Ascending aorta (tissue), 2 donors: Measurements from ENCODE around the gene MYO9B. TPM values are rescaled to one million over a fixed set of nuclear protein-coding genes. Genes with fewer than 3 reads are reported as not detected.

ENCODE experiments used
- DNase-seq, 2 donors: peaks; one replicate each; pipeline ENCODE4 v3.0.0-alpha.2; 2019; ENCODE audit warnings: low spot score in 2 of 2
- H3K27ac ChIP-seq, 2 donors: fragments of 200-600 bp; sonication (generic); one replicate each; pipeline ENCODE4 v1.5.1; 2016 to 2017; ENCODE audit warnings: mild to moderate bottlenecking in 1 of 2
- H3K27me3 ChIP-seq: fragments of 200-600 bp; sonication (generic); one replicate; pipeline ENCODE4 v1.5.1; 2017
- H3K36me3 ChIP-seq, 2 donors: fragments of 200-600 bp; sonication (generic); one replicate each; pipeline ENCODE4 v1.5.1; 2016
- H3K4me1 ChIP-seq, 2 donors: fragments of 200-600 bp; sonication (generic); one replicate each; pipeline ENCODE4 v1.5.1; 2016 to 2017; ENCODE audit warnings: mild to moderate bottlenecking in 1 of 2
- H3K4me3 ChIP-seq, 2 donors: fragments of 200-600 bp; sonication (generic); one replicate each; pipeline ENCODE4 v1.5.1; 2016 to 2017; ENCODE audit warnings: mild to moderate bottlenecking in 1 of 2
- H3K9me3 ChIP-seq, 2 donors: fragments of 200-600 bp; sonication (generic); one replicate each; pipeline ENCODE4 v1.5.1; 2016
- intact Hi-C: fragments of 100-400 bp; cut with DNase I; formaldehyde crosslinking; loops from one replicate; pipeline ENCODE4 v1.15.1; 2023
- total RNA-seq: library from RNA; depleted of rRNA; stranded (reverse); fragments of >200 nt; gene quantifications from one replicate; pipeline ENCODE4 v1.1.0, GENCODE V29; 2016
- TF ChIP-seq, protein P1 (sequence below), 3 experiments: fragments of 200-600 bp in 2 of 3; fragments of 450-650 bp in 1 of 3; sonication (generic) in 2 of 3; IDR thresholded peaks; one replicate each; pipeline ENCODE4 v1.5.1; 2016 to 2019; ENCODE audit warnings: antibody characterized with exemption in 3 of 3, mild to moderate bottlenecking in 1 of 3, moderate library complexity in 1 of 3

The MYO9B gene
- total RNA-seq, 1 donor from 2014 or later = 182 TPM

DNA sequence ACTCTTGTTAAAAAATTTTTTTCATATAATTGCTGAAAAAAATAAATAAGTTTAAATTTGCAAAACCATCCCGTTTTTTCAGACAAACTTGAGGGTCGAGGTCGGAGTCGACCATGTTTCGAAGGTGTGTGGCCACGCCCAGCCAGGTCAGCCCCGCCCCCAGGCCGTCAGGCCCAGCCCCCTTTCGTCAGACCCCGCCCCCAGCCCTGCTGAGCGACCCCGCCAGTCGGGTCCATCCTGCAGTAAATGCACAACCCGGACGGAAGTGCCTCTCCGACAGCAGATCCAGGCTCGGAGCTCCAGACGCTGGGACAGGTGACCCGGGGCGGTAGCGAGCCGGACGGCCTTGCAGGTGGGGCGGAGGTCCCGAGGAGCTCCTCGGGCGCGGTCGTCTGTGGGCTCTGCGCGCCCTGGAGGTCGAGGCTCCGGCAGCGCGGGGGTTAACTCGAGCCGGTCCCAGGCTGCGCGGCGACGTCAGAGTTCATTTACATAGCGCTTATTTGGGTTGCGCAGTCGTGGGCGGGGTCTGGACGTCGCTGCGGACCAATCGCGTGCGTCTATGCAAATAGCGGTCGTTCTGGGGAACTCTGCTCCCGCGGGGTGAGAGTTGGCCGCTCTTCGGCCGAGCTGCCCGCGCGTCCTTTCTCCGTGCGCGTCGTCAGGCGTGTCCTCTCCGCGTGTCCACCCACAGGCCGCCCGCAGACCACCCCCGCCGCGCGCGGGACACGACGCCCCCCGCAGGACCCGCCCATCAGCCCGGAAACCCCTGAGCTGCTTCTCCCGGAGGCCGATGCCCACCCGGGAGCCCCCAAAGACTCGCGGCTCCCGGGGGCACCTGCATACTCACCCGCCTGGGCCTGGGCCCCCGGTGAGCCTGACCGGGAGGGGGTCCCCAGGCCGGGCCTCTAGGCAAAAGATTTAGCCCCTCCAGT lies 150.7 kb downstream of the MYO9B start, which contains the start of gene OCEL1:
OCEL1 (plus strand) TSS at position 225 of the 932 bp plus-strand sequence; CDS start at position 247, 22 bp downstream.
- no peaks in the 10 kb centered on the region for H3K27me3 ChIP-seq
- peaks cover 5 to 16% of the 10 kb centered on the region in 2 donors for H3K36me3 ChIP-seq
- TF ChIP-seq, protein P1, sequence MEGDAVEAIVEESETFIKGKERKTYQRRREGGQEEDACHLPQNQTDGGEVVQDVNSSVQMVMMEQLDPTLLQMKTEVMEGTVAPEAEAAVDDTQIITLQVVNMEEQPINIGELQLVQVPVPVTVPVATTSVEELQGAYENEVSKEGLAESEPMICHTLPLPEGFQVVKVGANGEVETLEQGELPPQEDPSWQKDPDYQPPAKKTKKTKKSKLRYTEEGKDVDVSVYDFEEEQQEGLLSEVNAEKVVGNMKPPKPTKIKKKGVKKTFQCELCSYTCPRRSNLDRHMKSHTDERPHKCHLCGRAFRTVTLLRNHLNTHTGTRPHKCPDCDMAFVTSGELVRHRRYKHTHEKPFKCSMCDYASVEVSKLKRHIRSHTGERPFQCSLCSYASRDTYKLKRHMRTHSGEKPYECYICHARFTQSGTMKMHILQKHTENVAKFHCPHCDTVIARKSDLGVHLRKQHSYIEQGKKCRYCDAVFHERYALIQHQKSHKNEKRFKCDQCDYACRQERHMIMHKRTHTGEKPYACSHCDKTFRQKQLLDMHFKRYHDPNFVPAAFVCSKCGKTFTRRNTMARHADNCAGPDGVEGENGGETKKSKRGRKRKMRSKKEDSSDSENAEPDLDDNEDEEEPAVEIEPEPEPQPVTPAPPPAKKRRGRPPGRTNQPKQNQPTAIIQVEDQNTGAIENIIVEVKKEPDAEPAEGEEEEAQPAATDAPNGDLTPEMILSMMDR (IDR thresholded peaks at IDR 0.05) = no peak
- H3K4me3 ChIP-seq = peak within 1 kb of the TSS; percentile 73 to 80
- H3K9me3 ChIP-seq = no peaks in the 10 kb centered on the region
- intact Hi-C loops = loop anchor here (1.0 to 5.0 kb wide), 3 partner anchors 11 to 149 kb away; partner anchors contain the start of genes HAUS8, MYO9B, NR2F6 and USE1
- peak within 1 kb of the TSS; percentile 88 to 92 for H3K27ac ChIP-seq
- DNase-seq = peak; percentile 90 to 99
- H3K4me1 ChIP-seq = peaks cover 0 to 8% of the 10 kb centered on the region in 2 donors

- TF ChIP-seq, protein P1 (IDR thresholded peaks at IDR 0.05) = no peak
- Histone ChIP-seq H3K4me1 (peaks cover 0 to 8% of the 10 kb centered on the region in 2 donors), H3K9me3 (no peaks in the 10 kb centered on the region), H3K27ac (no peak overlapping the region), H3K36me3 (peaks cover 20 to 30% of the 10 kb centered on the region in 2 donors), H3K27me3 (no peaks in the 10 kb centered on the region), H3K4me3 (no peak overlapping the region)
- no peak for DNase-seq
- intact Hi-C loops = loop anchor here (5.0 kb wide), 1 partner anchor 151 kb away; the partner anchor contains the start of genes HAUS8 and MYO9B
Observed at GRCh38 chr19:17227798-17228367, 152.3 kb downstream of the MYO9B start.

GRCh38 chr19:17229890-17230289 lies 154.3 kb downstream of the MYO9B start:
- no peak for DNase-seq
- no peaks in the 10 kb centered on the region for H3K9me3 ChIP-seq
- H3K4me3 ChIP-seq = no peak overlapping the region
- no peak overlapping the region for H3K27ac ChIP-seq
- peaks cover 23 to 30% of the 10 kb centered on the region in 2 donors for H3K36me3 ChIP-seq
- peaks cover under 1 to 10% of the 10 kb centered on the region in 2 donors for H3K4me1 ChIP-seq
- no peaks in the 10 kb centered on the region for H3K27me3 ChIP-seq
- intact Hi-C loops = loop anchor here (5.0 kb wide), 1 partner anchor 153 kb away; the partner anchor contains the start of genes HAUS8 and MYO9B
- TF ChIP-seq, protein P1 (IDR thresholded peaks at IDR 0.05) = no peak

GRCh38 chr19:17232258-17232657 lies 156.7 kb downstream of the MYO9B start:
- no peak for DNase-seq
- Histone ChIP-seq H3K27me3 (no peaks in the 10 kb centered on the region), H3K4me1 (peaks cover 3 to 18% of the 10 kb centered on the region in 2 donors), H3K27ac (no peak overlapping the region), H3K9me3 (no peaks in the 10 kb centered on the region), H3K4me3 (no peak overlapping the region), H3K36me3 (peaks cover 23 to 30% of the 10 kb centered on the region in 2 donors)
- TF ChIP-seq, protein P1 (IDR thresholded peaks at IDR 0.05) = no peak
- intact Hi-C loops = no loop called here

- DNase-seq = no peak
- H3K4me3 ChIP-seq = peak overlapping the region; percentile 64 to 66
- H3K9me3 ChIP-seq = no peaks in the 10 kb centered on the region
- H3K27ac ChIP-seq = peak overlapping the region; percentile 67 to 71
- intact Hi-C loops = no loop called here
- peaks cover 3 to 15% of the 10 kb centered on the region in 2 donors for H3K4me1 ChIP-seq
- no peaks in the 10 kb centered on the region for H3K27me3 ChIP-seq
- peaks cover 24 to 30% of the 10 kb centered on the region in 2 donors for H3K36me3 ChIP-seq
- TF ChIP-seq, protein P1 (IDR thresholded peaks at IDR 0.05) = no peak
Observed at GRCh38 chr19:17234911-17235299, 159.3 kb downstream of the MYO9B start.
